Gastroesophageal sphincter (tissue), 4 donors: ENCODE measurements around the gene MARCOL. TPM values are rescaled to one million over a fixed set of nuclear protein-coding genes. Genes with fewer than 3 reads are reported as not detected.

Experiments
- ATAC-seq: fragments of 150-250 bp; one replicate; pipeline ENCODE4 v1.9.1; 2016; ENCODE audit warnings: mild to moderate bottlenecking, moderate library complexity
- H3K27ac ChIP-seq, 4 donors: fragments of 200-600 bp; sonication (generic) in 3 of 4; 1 replicate in 3 of 4; 2 replicates in 1 of 4; pipeline ENCODE4 v1.5.1; 2016 to 2019
- H3K27me3 ChIP-seq: fragments of 200-600 bp; sonication (generic); one replicate; pipeline ENCODE4 v1.5.1; 2019
- H3K36me3 ChIP-seq, 2 donors: fragments of 200-600 bp; sonication (generic); one replicate each; pipeline ENCODE4 v1.5.1; 2019; ENCODE audit warnings: control low read depth in 1 of 2
- H3K4me1 ChIP-seq, 3 donors: fragments of 200-600 bp; sonication (generic); 1 replicate in 2 of 3; 2 replicates in 1 of 3; pipeline ENCODE4 v1.5.1; 2016 to 2019; ENCODE audit warnings: control low read depth in 2 of 3
- H3K4me3 ChIP-seq, 2 donors: fragments of 200-600 bp; sonication (generic); one replicate each; pipeline ENCODE4 v1.5.1; 2019; ENCODE audit warnings: mild to moderate bottlenecking in 1 of 2, moderate library complexity in 1 of 2
- H3K9me3 ChIP-seq, 3 donors: fragments of 200-600 bp; sonication (generic); one replicate each; pipeline ENCODE4 v1.5.1; 2017 to 2019; ENCODE audit warnings: control low read depth in 2 of 3
- CTCF ChIP-seq, 4 experiments: fragments of 200-600 bp in 2 of 4; fragments of 450-650 bp in 2 of 4; sonication (generic) in 1 of 4; IDR thresholded peaks; one replicate each; pipeline ENCODE4 v1.5.1; 2017 to 2019; ENCODE audit warnings: antibody characterized with exemption in 4 of 4, mild to moderate bottlenecking in 2 of 4, moderate library complexity in 2 of 4
- EP300 ChIP-seq: sonication (generic); formaldehyde crosslinking; IDR thresholded peaks from one replicate; pipeline ENCODE4 v1.6.1; 2017; ENCODE audit warnings: antibody characterized with exemption, mild to moderate bottlenecking
- POLR2A ChIP-seq, 2 donors: fragments of 450-650 bp; IDR thresholded peaks; one replicate each; pipeline ENCODE4 v1.6.1; 2017; ENCODE audit warnings: antibody characterized with exemption in 2 of 2, mild to moderate bottlenecking in 2 of 2, moderate library complexity in 1 of 2
- POLR2AphosphoS5 ChIP-seq: sonication (generic); formaldehyde crosslinking; IDR thresholded peaks from one replicate; pipeline ENCODE4 v1.6.1; 2017; ENCODE audit warnings: antibody characterized with exemption
- WGBS, 2 donors: methylation state at CpG; one replicate each; pipeline ENCODE4 v1.1.5; 2018; ENCODE audit warnings: low coverage in 1 of 2; 5-methylcytosine and 5-hydroxymethylcytosine counted together
- small RNA-seq, 4 donors: library from RNA; depleted of rRNA; stranded (forward); fragments of <200 nt; gene quantifications; one replicate each; pipeline ENCODE3, GENCODE V24; 2016
- total RNA-seq, 4 donors: library from RNA; depleted of rRNA; stranded (reverse); fragments of >200 nt; gene quantifications; one replicate each; pipeline ENCODE4 v1.1.0, GENCODE V29; 2016

Gene MARCOL
- total RNA-seq, 4 donors from 2014 or later = not detected

- 43 to 46% methylated on average over 5 of the region's 6 CpGs for WGBS, 2 donors
- TF ChIP-seq CTCF (IDR thresholded peaks at IDR 0.05) (no peak), POLR2A (IDR thresholded peaks at IDR 0.05) (no peak), POLR2AphosphoS5 (no peak), EP300 (no peak)
- no peak for ATAC-seq
These were observed 52.2 kb downstream of the MARCOL start for GRCh38 chr5:148290271-148291195.

More at GRCh38 chr5:148290271-148291195, 52.2 kb downstream of the MARCOL start:
- H3K4me3 ChIP-seq = no peak overlapping the region
- H3K36me3 ChIP-seq = no peaks in the 10 kb centered on the region
- no peaks in the 10 kb centered on the region for H3K4me1 ChIP-seq
- no peaks in the 10 kb centered on the region for H3K9me3 ChIP-seq
- H3K27me3 ChIP-seq = no peaks in the 10 kb centered on the region
- no peak overlapping the region for H3K27ac ChIP-seq

Small RNAs within 50 kb of the gene (small RNA-seq; reads per million reads assigned to genes)
- gene HMGN1P16 = 0 reads per million in 4 donors

Other genes starting within 250 kb of the MARCOL start
- 10 to 100 TPM in 1 of 4 donors, 1 to 10 TPM in 2, under 1 TPM in 1; 0.94 to 47.0 (median 1.6) TPM for gene SPINK5, start 174.5 kb upstream of the MARCOL start, total RNA-seq
- not detected for gene SPINK14, start 70.0 kb upstream of the MARCOL start, total RNA-seq
- not detected for gene SPINK6, start 35.5 kb upstream of the MARCOL start, total RNA-seq
- gene SPINK13, start 30.3 kb downstream of the MARCOL start, total RNA-seq = not detected
- 1 to 10 TPM in 1 of 4 donors, under 1 TPM in 1, not detected in 2; 0.89 to 9.6 TPM for gene SPINK7, start 73.9 kb downstream of the MARCOL start, total RNA-seq
- gene SPINK9, start 97.0 kb downstream of the MARCOL start, total RNA-seq = not detected
- gene FBXO38, start 145.4 kb downstream of the MARCOL start, total RNA-seq = 10 to 100 TPM; 29.6 to 80.2 (median 40.7) TPM